GM10266 (cell line): ENCODE results near the gene LHFPL5.

Experiments
- DNase-seq: peaks from one replicate; pipeline ENCODE4 v3.0.0; 2012; ENCODE audit errors: extremely low spot score
- CTCF ChIP-seq: IDR thresholded peaks from 2 replicates; pipeline ENCODE4 v1.5.1; 2012; ENCODE audit warnings: mild to moderate bottlenecking, low read depth; ENCODE audit not compliant: control insufficient read depth, insufficient read depth; ENCODE audit errors: missing control alignments

Gene LHFPL5

GRCh38 chr6:35852994-35853393 lies 47.8 kb downstream of the LHFPL5 start:
- TF ChIP-seq CTCF: no peak
- DNase-seq: no peak

- TF ChIP-seq CTCF: no peak
- no peak for DNase-seq
These were observed 51.1 kb downstream of the LHFPL5 start for GRCh38 chr6:35856250-35856649.

- no peak for TF ChIP-seq CTCF
These were observed 52.7 kb downstream of the LHFPL5 start for GRCh38 chr6:35857853-35858252.

GRCh38 chr6:35859367-35859766 lies 54.2 kb downstream of the LHFPL5 start:
- no peak for TF ChIP-seq CTCF
- DNase-seq: no peak

More at GRCh38 chr6:35857853-35858252, 52.7 kb downstream of the LHFPL5 start:
- DNase-seq: no peak
